GM23338 (cell line): ENCODE results near the gene MMP28. TPM values are rescaled to one million over a fixed set of nuclear protein-coding genes. Genes with fewer than 3 reads are reported as not detected.

ENCODE experiments used
- ATAC-seq: fragments of 200-7000 bp; cut with Tn5 transposase; 3 replicates; pipeline ENCODE4 v1.9.1; 2020
- DNase-seq: peaks from one replicate; pipeline ENCODE4 v3.0.0-alpha.2; 2015; ENCODE audit warnings: low spot score
- H2AFZ ChIP-seq: fragments of 200-600 bp; sonication (generic); 2 replicates; pipeline ENCODE4 v1.8.0; 2016; ENCODE audit warnings: antibody characterized with exemption, mild to moderate bottlenecking, moderate library complexity
- H3F3A ChIP-seq: fragments of 200-600 bp; sonication (generic); replicated peaks from 2 replicates; pipeline ENCODE4 v1.8.0; 2017; ENCODE audit warnings: antibody characterized with exemption, mixed run types, low read depth
- H3K27ac ChIP-seq: fragments of 200-600 bp; sonication (generic); 2 replicates; pipeline ENCODE4 v1.6.1; 2016; ENCODE audit warnings: low read depth
- H3K27me3 ChIP-seq: fragments of 200-600 bp; sonication (generic); 2 replicates; pipeline ENCODE4 v1.8.0; 2016; ENCODE audit warnings: mild to moderate bottlenecking, mixed run types, moderate library complexity; ENCODE audit not compliant: insufficient read depth
- H3K36me3 ChIP-seq: fragments of 200-600 bp; sonication (generic); 2 replicates; pipeline ENCODE4 v1.8.0; 2016; ENCODE audit warnings: mild to moderate bottlenecking; ENCODE audit not compliant: insufficient read depth
- H3K4me1 ChIP-seq: fragments of 200-600 bp; sonication (generic); 2 replicates; pipeline ENCODE4 v1.8.0; 2016; ENCODE audit warnings: mild to moderate bottlenecking, moderate library complexity; ENCODE audit not compliant: insufficient read depth
- H3K4me2 ChIP-seq: fragments of 200-600 bp; sonication (generic); 2 replicates; pipeline ENCODE4 v1.7.1; 2017; ENCODE audit warnings: mixed run types
- H3K4me3 ChIP-seq: fragments of 200-600 bp; sonication (generic); 2 replicates; pipeline ENCODE4 v1.6.1; 2016; ENCODE audit warnings: mixed run types
- H3K79me2 ChIP-seq: fragments of 200-600 bp; sonication (generic); replicated peaks from 2 replicates; pipeline ENCODE4 v1.8.0; 2017; ENCODE audit warnings: mild to moderate bottlenecking; ENCODE audit not compliant: insufficient read depth
- H3K9me2 ChIP-seq: fragments of 200-600 bp; sonication (generic); 2 replicates; pipeline ENCODE4 v1.8.0; 2017; ENCODE audit not compliant: insufficient read depth
- H4K20me1 ChIP-seq: fragments of 200-600 bp; sonication (generic); replicated peaks from 2 replicates; pipeline ENCODE4 v1.8.0; 2017; ENCODE audit warnings: mild to moderate bottlenecking; ENCODE audit not compliant: insufficient read depth
- H3K27ac Mint-ChIP-seq: 2 replicates; pipeline ENCODE4 v1.8.0; 2020; ENCODE audit warnings: inconsistent platforms, mild to moderate bottlenecking, moderate library complexity, mixed read lengths
- H3K27me3 Mint-ChIP-seq: 3 replicates; pipeline ENCODE4 v1.8.0; 2022; ENCODE audit warnings: low read depth, mild to moderate bottlenecking, moderate library complexity, mixed read lengths, inconsistent platforms; ENCODE audit not compliant: insufficient read depth, poor library complexity
- H3K36me3 Mint-ChIP-seq: 3 replicates; pipeline ENCODE4 v1.8.0; 2021; ENCODE audit warnings: low read depth, mild to moderate bottlenecking, inconsistent platforms, moderate library complexity, mixed read lengths
- H3K4me1 Mint-ChIP-seq: 3 replicates; pipeline ENCODE4 v1.8.0; 2020; ENCODE audit warnings: mild to moderate bottlenecking, inconsistent platforms, mixed read lengths
- H3K4me3 Mint-ChIP-seq: 3 replicates; pipeline ENCODE4 v1.8.0; 2021; ENCODE audit warnings: moderate library complexity, mild to moderate bottlenecking, inconsistent platforms, mixed read lengths
- H3K9me3 Mint-ChIP-seq: 3 replicates; pipeline ENCODE4 v1.8.0; 2020; ENCODE audit warnings: moderate library complexity, mild to moderate bottlenecking, inconsistent platforms, mixed read lengths
- CREB1 ChIP-seq: fragments of 250-450 bp; sonication (Bioruptor Pico); IDR thresholded peaks from 2 replicates; pipeline ENCODE4 v1.5.0; 2020; ENCODE audit warnings: low read depth, mild to moderate bottlenecking, moderate library complexity
- EZH2 ChIP-seq: fragments of 200-600 bp; sonication (generic); IDR thresholded peaks from one replicate; pipeline ENCODE4 v1.8.0; 2017; ENCODE audit warnings: antibody characterized with exemption, mild to moderate bottlenecking, low read depth; ENCODE audit not compliant: unreplicated experiment
- NANOG ChIP-seq: IDR thresholded peaks from 2 replicates; pipeline ENCODE4 v1.6.1; 2016; ENCODE audit warnings: antibody characterized with exemption, borderline replicate concordance
- POLR2AphosphoS5 ChIP-seq: IDR thresholded peaks from 2 replicates; pipeline ENCODE4 v1.6.1; 2016; ENCODE audit warnings: antibody characterized with exemption, low read depth
- polyA plus RNA-seq: library from polyadenylated mRNA; unstranded; fragments of >200 nt; fragmentation: Nextera tagmentation; extraction: Ambion mirVana; gene quantifications from 2 replicates; pipeline ENCODE4 v1.2.1, GENCODE V29; 2016
- total RNA-seq: library from RNA; depleted of rRNA; stranded (reverse); fragments of >200 nt; shearing (Covaris generic); gene quantifications from 2 replicates; pipeline ENCODE4 v1.2.3, GENCODE V29; 2014
- TF ChIP-seq, protein P1 (sequence below), 2 experiments: fragments of 200-600 bp in 1 of 2; sonication (generic) in 1 of 2; conservative IDR thresholded peaks; 2 replicates each; pipeline versions ENCODE4 v1.5.1 to v1.6.1; 2016 to 2017; ENCODE audit warnings: antibody characterized with exemption in 2 of 2, low read depth in 2 of 2, mild to moderate bottlenecking in 2 of 2, moderate library complexity in 1 of 2
- TF ChIP-seq, protein P2 (sequence below): IDR thresholded peaks from one replicate; pipeline ENCODE4 v1.6.1; 2018; ENCODE audit warnings: antibody characterized with exemption; ENCODE audit not compliant: unreplicated experiment
- TF ChIP-seq, protein P3 (sequence below): fragments of 250-450 bp; sonication (Bioruptor Pico); IDR thresholded peaks from 2 replicates; pipeline ENCODE4 v1.5.0; 2020; ENCODE audit warnings: mild to moderate bottlenecking, moderate library complexity

Gene MMP28
- total and polyA plus RNA-seq, 2 experiments from 2014 or later: not detected

DNA sequence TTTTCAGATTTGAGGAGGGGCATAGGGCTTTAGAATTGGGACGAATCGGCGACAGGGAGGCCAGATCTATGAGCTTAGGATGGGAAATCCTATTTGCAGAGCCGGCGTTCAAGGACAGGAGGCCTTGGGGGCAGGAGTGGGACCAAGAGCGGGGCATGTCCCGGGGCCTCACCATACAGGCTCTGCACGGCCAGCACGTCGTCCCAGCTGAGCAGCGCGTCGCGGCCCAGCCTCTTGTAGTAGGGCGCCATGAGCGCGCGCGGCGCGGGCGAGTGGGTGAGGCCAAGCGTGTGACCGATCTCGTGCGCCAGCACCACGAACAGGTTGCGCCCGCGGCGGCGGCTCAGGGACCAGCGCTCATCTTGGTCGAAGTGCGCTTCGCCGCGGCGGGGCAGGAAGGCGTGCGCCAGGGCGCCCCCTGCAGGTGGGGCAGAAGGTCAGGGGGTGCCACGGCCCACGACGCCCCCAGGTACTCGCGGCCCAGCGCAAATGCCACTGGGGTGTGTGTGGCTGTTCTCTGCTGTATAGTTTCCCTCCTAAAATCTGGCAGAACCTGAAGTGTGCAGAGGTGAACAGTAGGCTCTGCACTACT lies 25.4 kb downstream of the MMP28 start:
- no peak overlapping the region for H3K4me2 ChIP-seq
- Mint-ChIP-seq H3K27ac (no peak overlapping the region), H3K9me3 (no peaks in the 10 kb centered on the region), H3K27me3 (peaks cover 2% of the 10 kb centered on the region), H3K36me3 (no peaks in the 10 kb centered on the region), H3K4me3 (no peak overlapping the region), H3K4me1 (peaks cover 40% of the 10 kb centered on the region)
- no peaks in the 10 kb centered on the region for H3K9me2 ChIP-seq
- DNase-seq (no peak), ATAC-seq (no peak)
- H3F3A ChIP-seq: peaks cover 2% of the 10 kb centered on the region; the same call in 1 of the 2 replicates
- H2AFZ ChIP-seq: no peak overlapping the region
- H3K79me2 ChIP-seq: no peaks in the 10 kb centered on the region
- no peak overlapping the region for H3K4me3 ChIP-seq
- peaks cover 14% of the 10 kb centered on the region for H3K4me1 ChIP-seq
- H4K20me1 ChIP-seq: no peaks in the 10 kb centered on the region
- H3K27ac ChIP-seq: no peak overlapping the region
- H3K27me3 ChIP-seq: no peaks in the 10 kb centered on the region
- no peaks in the 10 kb centered on the region for H3K36me3 ChIP-seq
- TF ChIP-seq NANOG: no peak
- TF ChIP-seq, protein P1, sequence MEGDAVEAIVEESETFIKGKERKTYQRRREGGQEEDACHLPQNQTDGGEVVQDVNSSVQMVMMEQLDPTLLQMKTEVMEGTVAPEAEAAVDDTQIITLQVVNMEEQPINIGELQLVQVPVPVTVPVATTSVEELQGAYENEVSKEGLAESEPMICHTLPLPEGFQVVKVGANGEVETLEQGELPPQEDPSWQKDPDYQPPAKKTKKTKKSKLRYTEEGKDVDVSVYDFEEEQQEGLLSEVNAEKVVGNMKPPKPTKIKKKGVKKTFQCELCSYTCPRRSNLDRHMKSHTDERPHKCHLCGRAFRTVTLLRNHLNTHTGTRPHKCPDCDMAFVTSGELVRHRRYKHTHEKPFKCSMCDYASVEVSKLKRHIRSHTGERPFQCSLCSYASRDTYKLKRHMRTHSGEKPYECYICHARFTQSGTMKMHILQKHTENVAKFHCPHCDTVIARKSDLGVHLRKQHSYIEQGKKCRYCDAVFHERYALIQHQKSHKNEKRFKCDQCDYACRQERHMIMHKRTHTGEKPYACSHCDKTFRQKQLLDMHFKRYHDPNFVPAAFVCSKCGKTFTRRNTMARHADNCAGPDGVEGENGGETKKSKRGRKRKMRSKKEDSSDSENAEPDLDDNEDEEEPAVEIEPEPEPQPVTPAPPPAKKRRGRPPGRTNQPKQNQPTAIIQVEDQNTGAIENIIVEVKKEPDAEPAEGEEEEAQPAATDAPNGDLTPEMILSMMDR (conservative IDR thresholded peaks at IDR 0.05; ENCODE audit: low read depth in 2 of 2): peak; percentile 48 to 53

DNA sequence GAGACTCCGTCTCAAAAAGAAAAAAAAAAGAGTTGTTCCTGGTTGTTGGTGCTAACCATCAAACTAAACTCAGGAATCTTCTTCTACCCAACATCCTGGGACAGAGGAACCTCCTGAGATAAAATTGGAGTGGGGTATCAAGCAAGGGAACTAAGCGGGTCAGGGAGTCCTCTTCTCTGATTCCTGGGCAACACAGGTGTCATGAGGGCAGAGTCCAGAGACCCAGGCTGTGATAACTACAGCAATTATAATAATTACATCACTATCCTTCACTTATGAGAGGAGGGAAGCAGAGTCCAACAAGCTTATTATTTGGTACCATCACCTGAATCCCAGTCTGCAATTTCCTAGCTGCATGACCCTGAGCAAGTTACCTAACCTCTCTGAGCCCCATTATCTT lies 26.6 kb downstream of the MMP28 start:
- Histone ChIP-seq H3K36me3 (no peaks in the 10 kb centered on the region), H3K27ac (no peak overlapping the region), H3K27me3 (no peaks in the 10 kb centered on the region), H3K4me1 (peaks cover 10% of the 10 kb centered on the region; the same call in 1 of the 2 replicates), H3K4me3 (no peak overlapping the region), H3K9me2 (no peaks in the 10 kb centered on the region), H2AFZ (no peak overlapping the region), H3K4me2 (no peak overlapping the region), H3K79me2 (no peaks in the 10 kb centered on the region), H3F3A (peaks cover 4% of the 10 kb centered on the region; the same call in 1 of the 2 replicates), H4K20me1 (no peaks in the 10 kb centered on the region)
- ATAC-seq: no peak
- peaks cover 33% of the 10 kb centered on the region for H3K4me1 Mint-ChIP-seq
- no peak for DNase-seq
- H3K27ac Mint-ChIP-seq: no peak overlapping the region
- H3K4me3 Mint-ChIP-seq: no peak overlapping the region
- H3K36me3 Mint-ChIP-seq: no peaks in the 10 kb centered on the region
- peaks cover 6% of the 10 kb centered on the region for H3K27me3 Mint-ChIP-seq
- H3K9me3 Mint-ChIP-seq: no peaks in the 10 kb centered on the region; the same call in 1 of the 3 replicates
- TF ChIP-seq EZH2 (no peak), POLR2AphosphoS5 (no peak), CREB1 (CRISPR knock-in tag) (no peak)
- TF ChIP-seq, protein P2, sequence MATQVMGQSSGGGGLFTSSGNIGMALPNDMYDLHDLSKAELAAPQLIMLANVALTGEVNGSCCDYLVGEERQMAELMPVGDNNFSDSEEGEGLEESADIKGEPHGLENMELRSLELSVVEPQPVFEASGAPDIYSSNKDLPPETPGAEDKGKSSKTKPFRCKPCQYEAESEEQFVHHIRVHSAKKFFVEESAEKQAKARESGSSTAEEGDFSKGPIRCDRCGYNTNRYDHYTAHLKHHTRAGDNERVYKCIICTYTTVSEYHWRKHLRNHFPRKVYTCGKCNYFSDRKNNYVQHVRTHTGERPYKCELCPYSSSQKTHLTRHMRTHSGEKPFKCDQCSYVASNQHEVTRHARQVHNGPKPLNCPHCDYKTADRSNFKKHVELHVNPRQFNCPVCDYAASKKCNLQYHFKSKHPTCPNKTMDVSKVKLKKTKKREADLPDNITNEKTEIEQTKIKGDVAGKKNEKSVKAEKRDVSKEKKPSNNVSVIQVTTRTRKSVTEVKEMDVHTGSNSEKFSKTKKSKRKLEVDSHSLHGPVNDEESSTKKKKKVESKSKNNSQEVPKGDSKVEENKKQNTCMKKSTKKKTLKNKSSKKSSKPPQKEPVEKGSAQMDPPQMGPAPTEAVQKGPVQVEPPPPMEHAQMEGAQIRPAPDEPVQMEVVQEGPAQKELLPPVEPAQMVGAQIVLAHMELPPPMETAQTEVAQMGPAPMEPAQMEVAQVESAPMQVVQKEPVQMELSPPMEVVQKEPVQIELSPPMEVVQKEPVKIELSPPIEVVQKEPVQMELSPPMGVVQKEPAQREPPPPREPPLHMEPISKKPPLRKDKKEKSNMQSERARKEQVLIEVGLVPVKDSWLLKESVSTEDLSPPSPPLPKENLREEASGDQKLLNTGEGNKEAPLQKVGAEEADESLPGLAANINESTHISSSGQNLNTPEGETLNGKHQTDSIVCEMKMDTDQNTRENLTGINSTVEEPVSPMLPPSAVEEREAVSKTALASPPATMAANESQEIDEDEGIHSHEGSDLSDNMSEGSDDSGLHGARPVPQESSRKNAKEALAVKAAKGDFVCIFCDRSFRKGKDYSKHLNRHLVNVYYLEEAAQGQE: no peak
- TF ChIP-seq, protein P3, sequence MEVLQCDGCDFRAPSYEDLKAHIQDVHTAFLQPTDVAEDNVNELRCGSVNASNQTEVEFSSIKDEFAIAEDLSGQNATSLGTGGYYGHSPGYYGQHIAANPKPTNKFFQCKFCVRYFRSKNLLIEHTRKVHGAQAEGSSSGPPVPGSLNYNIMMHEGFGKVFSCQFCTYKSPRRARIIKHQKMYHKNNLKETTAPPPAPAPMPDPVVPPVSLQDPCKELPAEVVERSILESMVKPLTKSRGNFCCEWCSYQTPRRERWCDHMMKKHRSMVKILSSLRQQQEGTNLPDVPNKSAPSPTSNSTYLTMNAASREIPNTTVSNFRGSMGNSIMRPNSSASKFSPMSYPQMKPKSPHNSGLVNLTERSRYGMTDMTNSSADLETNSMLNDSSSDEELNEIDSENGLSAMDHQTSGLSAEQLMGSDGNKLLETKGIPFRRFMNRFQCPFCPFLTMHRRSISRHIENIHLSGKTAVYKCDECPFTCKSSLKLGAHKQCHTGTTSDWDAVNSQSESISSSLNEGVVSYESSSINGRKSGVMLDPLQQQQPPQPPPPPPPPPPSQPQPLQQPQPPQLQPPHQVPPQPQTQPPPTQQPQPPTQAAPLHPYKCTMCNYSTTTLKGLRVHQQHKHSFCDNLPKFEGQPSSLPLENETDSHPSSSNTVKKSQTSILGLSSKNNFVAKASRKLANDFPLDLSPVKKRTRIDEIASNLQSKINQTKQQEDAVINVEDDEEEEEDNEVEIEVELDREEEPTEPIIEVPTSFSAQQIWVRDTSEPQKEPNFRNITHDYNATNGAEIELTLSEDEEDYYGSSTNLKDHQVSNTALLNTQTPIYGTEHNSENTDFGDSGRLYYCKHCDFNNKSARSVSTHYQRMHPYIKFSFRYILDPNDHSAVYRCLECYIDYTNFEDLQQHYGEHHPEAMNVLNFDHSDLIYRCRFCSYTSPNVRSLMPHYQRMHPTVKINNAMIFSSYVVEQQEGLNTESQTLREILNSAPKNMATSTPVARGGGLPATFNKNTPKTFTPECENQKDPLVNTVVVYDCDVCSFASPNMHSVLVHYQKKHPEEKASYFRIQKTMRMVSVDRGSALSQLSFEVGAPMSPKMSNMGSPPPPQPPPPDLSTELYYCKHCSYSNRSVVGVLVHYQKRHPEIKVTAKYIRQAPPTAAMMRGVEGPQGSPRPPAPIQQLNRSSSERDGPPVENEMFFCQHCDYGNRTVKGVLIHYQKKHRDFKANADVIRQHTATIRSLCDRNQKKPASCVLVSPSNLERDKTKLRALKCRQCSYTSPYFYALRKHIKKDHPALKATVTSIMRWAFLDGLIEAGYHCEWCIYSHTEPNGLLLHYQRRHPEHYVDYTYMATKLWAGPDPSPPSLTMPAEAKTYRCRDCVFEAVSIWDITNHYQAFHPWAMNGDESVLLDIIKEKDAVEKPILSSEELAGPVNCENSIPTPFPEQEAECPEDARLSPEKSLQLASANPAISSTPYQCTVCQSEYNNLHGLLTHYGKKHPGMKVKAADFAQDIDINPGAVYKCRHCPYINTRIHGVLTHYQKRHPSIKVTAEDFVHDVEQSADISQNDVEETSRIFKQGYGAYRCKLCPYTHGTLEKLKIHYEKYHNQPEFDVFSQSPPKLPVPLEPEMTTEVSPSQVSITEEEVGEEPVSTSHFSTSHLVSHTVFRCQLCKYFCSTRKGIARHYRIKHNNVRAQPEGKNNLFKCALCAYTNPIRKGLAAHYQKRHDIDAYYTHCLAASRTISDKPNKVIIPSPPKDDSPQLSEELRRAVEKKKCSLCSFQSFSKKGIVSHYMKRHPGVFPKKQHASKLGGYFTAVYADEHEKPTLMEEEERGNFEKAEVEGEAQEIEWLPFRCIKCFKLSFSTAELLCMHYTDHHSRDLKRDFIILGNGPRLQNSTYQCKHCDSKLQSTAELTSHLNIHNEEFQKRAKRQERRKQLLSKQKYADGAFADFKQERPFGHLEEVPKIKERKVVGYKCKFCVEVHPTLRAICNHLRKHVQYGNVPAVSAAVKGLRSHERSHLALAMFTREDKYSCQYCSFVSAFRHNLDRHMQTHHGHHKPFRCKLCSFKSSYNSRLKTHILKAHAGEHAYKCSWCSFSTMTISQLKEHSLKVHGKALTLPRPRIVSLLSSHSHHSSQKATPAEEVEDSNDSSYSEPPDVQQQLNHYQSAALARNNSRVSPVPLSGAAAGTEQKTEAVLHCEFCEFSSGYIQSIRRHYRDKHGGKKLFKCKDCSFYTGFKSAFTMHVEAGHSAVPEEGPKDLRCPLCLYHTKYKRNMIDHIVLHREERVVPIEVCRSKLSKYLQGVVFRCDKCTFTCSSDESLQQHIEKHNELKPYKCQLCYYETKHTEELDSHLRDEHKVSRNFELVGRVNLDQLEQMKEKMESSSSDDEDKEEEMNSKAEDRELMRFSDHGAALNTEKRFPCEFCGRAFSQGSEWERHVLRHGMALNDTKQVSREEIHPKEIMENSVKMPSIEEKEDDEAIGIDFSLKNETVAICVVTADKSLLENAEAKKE (CRISPR knock-in tag): no peak
- TF ChIP-seq, protein P1 (conservative IDR thresholded peaks at IDR 0.05; ENCODE audit: low read depth in 2 of 2): no peak
